ENCODE measurements around the gene HOXA10. TPM values are rescaled to one million over a fixed set of nuclear protein-coding genes. Genes with fewer than 3 reads are reported as not detected.

The HOXA10 gene
- polyA plus RNA-seq, 3 donors from 2014 or later: 4.2 to 17.3 (median 6.2) TPM

- H3K4me3 Mint-ChIP-seq: peak overlapping the region; percentile 81 to 96 (median 86)
- peak in 2 of 3 donors; percentile 45 to 55 for DNase-seq
- H3K27me3 Mint-ChIP-seq (ENCODE audit: low read depth in 3 of 3): peaks cover 57 to 75% (median 71%) of the 10 kb centered on the region in 3 donors
- H3K9me3 Mint-ChIP-seq: peaks cover 0 to 1% (median 0%) of the 10 kb centered on the region in 6 donors
- peaks cover 0 to 5% (median 0%) of the 10 kb centered on the region in 3 donors for H3K36me3 Mint-ChIP-seq
- H3K4me1 Mint-ChIP-seq: peaks cover 55 to 61% of the 10 kb centered on the region in 2 donors
- peak overlapping the region in 3 of 6 donors; percentile 15 to 65 (median 40) for H3K27ac Mint-ChIP-seq
These were observed 10.4 kb upstream of the HOXA10 start for GRCh38 chr7:27184337-27185012.

GRCh38 chr7:27183682-27184336, 9.7 kb upstream of the HOXA10 start:
- peaks cover 52 to 58% of the 10 kb centered on the region in 2 donors for H3K4me1 Mint-ChIP-seq
- H3K9me3 Mint-ChIP-seq: peaks cover 0 to 1% (median 0%) of the 10 kb centered on the region in 6 donors
- peak overlapping the region; percentile 75 to 90 (median 82) for H3K4me3 Mint-ChIP-seq
- H3K27ac Mint-ChIP-seq: peak overlapping the region in 2 of 6 donors; percentile 46 to 49
- DNase-seq: no peak
- peaks cover 0 to 8% (median 0%) of the 10 kb centered on the region in 3 donors for H3K36me3 Mint-ChIP-seq
- H3K27me3 Mint-ChIP-seq (ENCODE audit: low read depth in 3 of 3): peaks cover 53 to 75% (median 73%) of the 10 kb centered on the region in 3 donors

GRCh38 chr7:27182861-27183681, 9.0 kb upstream of the HOXA10 start:
- no peak for DNase-seq
- H3K4me1 Mint-ChIP-seq: peaks cover 45 to 51% of the 10 kb centered on the region in 2 donors
- peak overlapping the region in 1 of 6 donors; percentile 46 for H3K27ac Mint-ChIP-seq
- H3K27me3 Mint-ChIP-seq (ENCODE audit: low read depth in 3 of 3): peaks cover 48 to 68% (median 66%) of the 10 kb centered on the region in 3 donors
- peak overlapping the region in 3 of 5 donors; percentile 82 to 90 (median 86) for H3K4me3 Mint-ChIP-seq
- H3K9me3 Mint-ChIP-seq: peaks cover 0 to 1% (median 0%) of the 10 kb centered on the region in 6 donors
- peaks cover 0 to 8% (median 0%) of the 10 kb centered on the region in 3 donors for H3K36me3 Mint-ChIP-seq

DNA sequence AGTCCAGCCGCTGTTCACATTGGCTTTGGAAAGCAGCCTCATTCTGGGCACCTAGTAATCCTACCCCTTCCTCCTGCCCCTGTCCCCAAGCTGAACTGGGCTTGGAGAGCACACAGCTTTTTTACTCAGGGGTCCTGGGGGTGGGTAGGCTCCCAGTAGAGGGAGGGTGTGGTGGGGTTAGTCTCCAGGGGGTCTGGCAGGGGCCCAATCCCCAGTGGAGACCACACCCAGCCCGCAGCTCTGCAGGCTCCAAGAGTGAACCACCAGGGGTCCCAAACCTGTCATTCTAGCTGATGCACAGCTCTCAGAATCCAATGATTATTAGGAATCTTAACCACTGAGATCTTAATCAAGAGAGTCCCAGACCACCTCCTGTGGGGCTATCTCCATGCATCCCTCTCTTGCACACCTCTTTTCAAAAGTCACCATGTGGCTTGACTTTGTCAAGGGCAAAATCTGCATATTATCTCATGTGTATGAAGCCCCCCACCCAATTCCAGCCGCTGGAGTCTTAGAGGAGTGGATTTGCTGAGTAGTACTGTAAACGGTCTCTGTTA, 8.2 kb upstream of the HOXA10 start:
- no peak for DNase-seq
- Mint-ChIP-seq H3K36me3 (peaks cover 0 to 8% (median 0%) of the 10 kb centered on the region in 3 donors), H3K27ac (no peak overlapping the region), H3K27me3 (ENCODE audit: low read depth in 3 of 3) (peaks cover 45 to 63% (median 61%) of the 10 kb centered on the region in 3 donors), H3K4me1 (peaks cover 38 to 44% of the 10 kb centered on the region in 2 donors), H3K4me3 (peak overlapping the region in 2 of 5 donors; percentile 49 to 52), H3K9me3 (peaks cover 0 to 1% (median 0%) of the 10 kb centered on the region in 6 donors)

- Mint-ChIP-seq H3K36me3 (peaks cover 0 to 8% (median 0%) of the 10 kb centered on the region in 3 donors), H3K27ac (no peak overlapping the region)
- DNase-seq: no peak
These were observed 7.7 kb upstream of the HOXA10 start for GRCh38 chr7:27181795-27182275.

GRCh38 chr7:27180431-27181420, 6.6 kb upstream of the HOXA10 start:
- Mint-ChIP-seq H3K9me3 (peaks cover 0 to 1% (median 0%) of the 10 kb centered on the region in 6 donors), H3K4me1 (peaks cover 29 to 32% of the 10 kb centered on the region in 2 donors), H3K36me3 (peaks cover 0 to 8% (median 0%) of the 10 kb centered on the region in 3 donors), H3K27me3 (ENCODE audit: low read depth in 3 of 3) (peaks cover 36 to 49% (median 49%) of the 10 kb centered on the region in 3 donors), H3K27ac (no peak overlapping the region), H3K4me3 (no peak overlapping the region)
- no peak for DNase-seq

More at GRCh38 chr7:27181795-27182275, 7.7 kb upstream of the HOXA10 start:
- H3K4me1 Mint-ChIP-seq: peaks cover 35 to 38% of the 10 kb centered on the region in 2 donors
- H3K27me3 Mint-ChIP-seq (ENCODE audit: low read depth in 3 of 3): peaks cover 42 to 58% (median 57%) of the 10 kb centered on the region in 3 donors
- H3K4me3 Mint-ChIP-seq: no peak overlapping the region
- peaks cover 0 to 1% (median 0%) of the 10 kb centered on the region in 6 donors for H3K9me3 Mint-ChIP-seq

GRCh38 chr7:27179503-27180430, 5.6 kb upstream of the HOXA10 start:
- Mint-ChIP-seq H3K36me3 (peaks cover 0 to 8% (median 0%) of the 10 kb centered on the region in 3 donors), H3K27ac (peak overlapping the region in 1 of 6 donors; percentile 46), H3K4me1 (peaks cover 21 to 23% of the 10 kb centered on the region in 2 donors), H3K9me3 (peaks cover 0 to 1% (median 0%) of the 10 kb centered on the region in 6 donors), H3K27me3 (ENCODE audit: low read depth in 3 of 3) (peaks cover 27 to 40% (median 39%) of the 10 kb centered on the region in 3 donors), H3K4me3 (peak overlapping the region; percentile 1 to 79 (median 66))
- peak; percentile 58 to 69 (median 67) for DNase-seq

- H3K4me3 Mint-ChIP-seq: no peak overlapping the region
- no peak for DNase-seq
- H3K27me3 Mint-ChIP-seq (ENCODE audit: low read depth in 3 of 3): peaks cover 24 to 34% (median 33%) of the 10 kb centered on the region in 3 donors
- peaks cover 16% of the 10 kb centered on the region in 2 donors for H3K4me1 Mint-ChIP-seq
- H3K9me3 Mint-ChIP-seq: peaks cover 0 to 1% (median 0%) of the 10 kb centered on the region in 6 donors
- H3K36me3 Mint-ChIP-seq: peaks cover 0 to 8% (median 0%) of the 10 kb centered on the region in 3 donors
- H3K27ac Mint-ChIP-seq: no peak overlapping the region
These were observed 4.9 kb upstream of the HOXA10 start for GRCh38 chr7:27179030-27179429.

GRCh38 chr7:27178366-27178765, 4.2 kb upstream of the HOXA10 start:
- H3K36me3 Mint-ChIP-seq: peaks cover 0 to 8% (median 0%) of the 10 kb centered on the region in 3 donors
- peaks cover 21 to 29% (median 26%) of the 10 kb centered on the region in 3 donors for H3K27me3 Mint-ChIP-seq (ENCODE audit: low read depth in 3 of 3)
- peaks cover 0 to 1% (median 0%) of the 10 kb centered on the region in 6 donors for H3K9me3 Mint-ChIP-seq
- H3K4me3 Mint-ChIP-seq: no peak overlapping the region
- no peak for DNase-seq
- H3K27ac Mint-ChIP-seq: no peak overlapping the region
- H3K4me1 Mint-ChIP-seq: peaks cover 10 to 12% of the 10 kb centered on the region in 2 donors

- Mint-ChIP-seq H3K4me3 (no peak overlapping the region), H3K27me3 (ENCODE audit: low read depth in 3 of 3) (peaks cover 17 to 29% (median 21%) of the 10 kb centered on the region in 3 donors), H3K9me3 (peaks cover 0 to 1% (median 0%) of the 10 kb centered on the region in 6 donors), H3K4me1 (peaks cover 10 to 11% of the 10 kb centered on the region in 2 donors), H3K27ac (no peak overlapping the region), H3K36me3 (peaks cover 0 to 8% (median 0%) of the 10 kb centered on the region in 3 donors)
- no peak for DNase-seq
These were observed 3.7 kb upstream of the HOXA10 start for GRCh38 chr7:27177795-27178320.

All from immature natural killer cell (primary cell).